GM12874 (cell line): ENCODE data around the gene DYRK1A.

Experiments
- TF ChIP-seq, protein P1 (sequence below): IDR thresholded peaks from 2 replicates; pipeline ENCODE4 v1.5.1; 2011; ENCODE audit warnings: low read depth, mild to moderate bottlenecking, control low read depth, low read length, moderate library complexity; ENCODE audit not compliant: insufficient read depth

The DYRK1A gene

DNA sequence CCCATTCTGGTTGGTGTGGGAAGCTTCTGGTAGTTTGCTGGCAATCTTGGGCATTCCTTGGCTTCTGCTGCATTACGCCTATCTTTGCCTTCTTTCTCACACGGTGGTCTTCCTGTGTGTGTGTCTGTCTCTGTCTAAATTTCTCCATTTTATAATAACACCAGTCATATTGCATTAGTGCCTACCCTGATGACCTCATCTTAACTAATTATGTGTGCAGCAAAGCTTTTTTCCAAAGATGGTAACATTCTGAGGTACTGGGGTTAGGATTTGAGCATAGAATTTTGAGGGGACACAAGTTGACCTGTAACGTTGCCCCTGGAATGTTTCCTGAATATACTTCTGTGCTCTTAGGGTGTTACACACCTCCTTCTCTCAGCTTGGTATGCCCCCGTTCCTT, 77.1 kb downstream of the DYRK1A start:
- TF ChIP-seq, protein P1, sequence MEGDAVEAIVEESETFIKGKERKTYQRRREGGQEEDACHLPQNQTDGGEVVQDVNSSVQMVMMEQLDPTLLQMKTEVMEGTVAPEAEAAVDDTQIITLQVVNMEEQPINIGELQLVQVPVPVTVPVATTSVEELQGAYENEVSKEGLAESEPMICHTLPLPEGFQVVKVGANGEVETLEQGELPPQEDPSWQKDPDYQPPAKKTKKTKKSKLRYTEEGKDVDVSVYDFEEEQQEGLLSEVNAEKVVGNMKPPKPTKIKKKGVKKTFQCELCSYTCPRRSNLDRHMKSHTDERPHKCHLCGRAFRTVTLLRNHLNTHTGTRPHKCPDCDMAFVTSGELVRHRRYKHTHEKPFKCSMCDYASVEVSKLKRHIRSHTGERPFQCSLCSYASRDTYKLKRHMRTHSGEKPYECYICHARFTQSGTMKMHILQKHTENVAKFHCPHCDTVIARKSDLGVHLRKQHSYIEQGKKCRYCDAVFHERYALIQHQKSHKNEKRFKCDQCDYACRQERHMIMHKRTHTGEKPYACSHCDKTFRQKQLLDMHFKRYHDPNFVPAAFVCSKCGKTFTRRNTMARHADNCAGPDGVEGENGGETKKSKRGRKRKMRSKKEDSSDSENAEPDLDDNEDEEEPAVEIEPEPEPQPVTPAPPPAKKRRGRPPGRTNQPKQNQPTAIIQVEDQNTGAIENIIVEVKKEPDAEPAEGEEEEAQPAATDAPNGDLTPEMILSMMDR = no peak

DNA sequence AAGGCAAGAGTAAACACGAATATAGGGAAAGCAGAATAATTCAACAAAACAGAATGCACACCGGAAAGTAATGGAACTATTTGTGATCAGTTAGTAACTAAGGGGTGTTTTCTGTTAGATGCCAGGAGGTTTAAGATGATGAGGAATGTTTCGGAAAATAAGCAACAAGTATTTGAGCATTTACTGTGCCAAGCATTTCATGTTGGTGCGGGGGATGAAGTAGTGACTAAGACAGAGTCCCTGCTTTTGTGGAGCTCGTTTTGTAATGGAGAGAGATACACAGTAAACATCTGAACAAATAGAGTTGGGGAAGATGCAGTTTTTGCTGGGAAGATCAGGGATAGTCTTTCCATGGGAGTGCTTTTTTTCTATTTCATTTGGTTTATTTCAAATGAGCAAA, 78.7 kb downstream of the DYRK1A start:
- TF ChIP-seq, protein P1 = no peak

DNA sequence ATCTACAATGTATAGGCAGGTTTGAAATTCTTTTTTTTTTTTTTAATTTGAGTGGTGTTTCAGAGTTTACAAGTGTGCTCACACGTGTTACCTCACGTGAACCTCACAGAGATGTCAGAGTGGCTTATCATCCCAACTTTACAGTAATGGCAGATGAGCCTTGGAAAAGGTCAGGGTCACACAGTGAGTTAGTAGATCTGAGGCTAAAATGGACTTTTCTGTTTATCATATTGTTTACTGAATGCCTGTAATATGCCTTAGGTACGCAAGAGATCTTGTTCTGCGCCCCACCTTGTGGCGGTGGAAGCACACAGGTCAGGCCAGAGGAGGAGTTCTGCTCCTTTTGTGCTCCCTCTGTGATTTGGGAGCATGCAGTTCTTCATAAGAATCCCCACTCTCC, 80.0 kb downstream of the DYRK1A start:
- TF ChIP-seq, protein P1 = no peak

DNA sequence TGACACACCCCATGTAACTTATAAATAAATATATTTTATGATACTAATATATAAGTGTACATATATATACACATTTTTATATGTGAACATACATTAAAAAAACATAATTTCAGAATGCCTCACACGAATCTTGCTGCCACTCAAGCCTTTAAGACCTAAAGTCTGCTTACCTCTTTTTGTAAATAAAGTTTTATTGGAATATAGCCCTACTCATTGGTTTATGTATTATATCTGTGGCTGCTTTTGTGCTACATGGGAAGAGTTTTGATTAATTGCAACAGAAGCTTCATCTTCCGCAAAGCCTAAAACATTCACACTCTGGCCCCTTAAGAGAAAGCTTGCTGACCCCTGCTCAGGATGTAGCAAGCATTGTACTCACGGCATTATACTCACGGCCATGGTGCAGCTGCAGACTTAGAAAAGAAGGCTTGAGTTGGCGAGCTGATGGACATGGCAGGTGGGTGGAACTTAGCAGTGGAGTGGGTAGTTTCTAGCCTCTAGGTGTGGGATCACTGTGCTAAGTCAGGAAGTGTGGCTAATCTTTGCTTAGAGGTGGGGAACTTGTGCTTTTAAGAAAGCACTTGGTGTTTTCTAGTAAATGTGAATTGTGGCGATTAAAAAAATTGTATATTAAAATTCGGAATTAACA, 80.8 kb downstream of the DYRK1A start:
- TF ChIP-seq, protein P1 = no peak

DNA sequence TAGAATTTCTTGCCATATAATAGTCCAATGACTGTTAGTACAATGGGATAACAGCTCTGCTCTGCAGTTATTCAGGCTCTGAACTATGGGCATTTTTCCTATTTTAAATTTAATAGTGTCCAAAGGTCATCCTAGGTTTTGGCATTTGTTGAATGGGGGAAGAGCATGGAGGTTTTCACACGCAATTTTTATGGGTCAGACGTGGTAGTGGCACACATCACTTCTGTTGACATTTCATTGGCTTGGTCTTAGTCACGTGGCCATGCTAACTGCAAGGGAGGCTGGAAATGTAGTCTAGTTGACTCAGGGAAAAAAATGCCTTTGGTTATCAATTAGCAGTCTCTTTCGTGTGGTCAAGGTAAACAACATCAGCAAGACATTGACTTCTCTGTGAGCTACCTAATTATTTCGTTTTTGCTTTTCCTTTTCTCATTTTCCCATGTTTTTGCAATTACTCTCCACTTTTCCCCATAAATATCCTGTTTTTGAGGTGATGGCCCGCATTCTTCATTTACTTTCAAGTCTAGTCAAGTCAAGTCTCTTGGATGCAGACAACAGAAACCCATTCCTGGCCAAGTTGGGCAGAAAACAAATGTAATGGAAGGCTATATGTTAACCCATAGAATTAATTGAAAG, 82.8 kb downstream of the DYRK1A start:
- TF ChIP-seq, protein P1 = no peak

DNA sequence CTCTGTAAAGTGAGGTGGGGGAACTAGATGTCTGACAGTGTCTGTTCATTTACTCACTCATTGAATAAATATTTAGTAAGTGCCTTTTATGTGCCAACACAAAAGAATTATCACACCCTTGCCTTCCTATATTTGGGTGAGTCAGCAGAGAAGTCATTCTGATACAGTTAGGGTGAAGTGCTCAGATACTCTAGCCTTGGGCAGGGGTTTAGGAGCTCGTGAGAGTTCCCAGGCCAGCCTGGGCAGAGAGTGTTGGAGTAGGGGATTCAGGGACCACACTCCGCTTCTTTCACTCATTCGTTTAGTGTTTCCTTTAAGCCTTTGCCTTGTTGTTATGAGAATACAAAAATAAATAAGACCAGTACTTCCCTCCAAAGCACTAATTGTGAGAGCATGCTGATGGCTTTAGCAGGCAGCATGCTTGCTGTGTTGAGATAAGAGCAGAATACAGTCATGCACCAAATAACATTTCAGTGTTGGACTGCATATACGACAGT, 83.9 kb downstream of the DYRK1A start:
- TF ChIP-seq, protein P1 = no peak

DNA sequence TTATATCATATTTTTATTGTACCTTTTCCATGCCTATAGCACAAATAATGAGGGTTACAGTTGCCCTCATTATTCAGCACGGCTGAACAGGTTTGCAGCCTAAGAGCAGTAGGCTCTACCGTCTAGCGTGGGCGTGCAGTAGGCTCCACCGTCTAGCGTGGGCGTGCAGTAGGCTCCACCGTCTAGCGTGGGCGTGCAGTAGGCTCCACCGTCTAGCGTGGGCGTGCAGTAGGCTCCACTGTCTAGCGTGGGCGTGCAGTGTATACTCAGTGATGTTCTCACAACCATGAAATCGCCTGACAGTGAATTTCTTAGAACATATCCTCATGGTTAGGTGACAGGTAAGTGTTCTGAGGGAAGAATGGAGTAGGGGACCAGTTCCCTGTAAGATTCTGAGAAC, 84.9 kb downstream of the DYRK1A start:
- TF ChIP-seq, protein P1 = no peak
